GM15510 (cell line): ENCODE data around the gene ZNF599.
A peak's percentile ranks its signal among the peaks of the same experiment; 100 is the strongest.

Experiments used
- POLR2A ChIP-seq: IDR thresholded peaks from 3 replicates; pipeline ENCODE4 v1.6.1; 2011; ENCODE audit warnings: borderline replicate concordance; ENCODE audit not compliant: insufficient read length; ENCODE audit errors: extremely low read depth

ZNF599 gene

DNA sequence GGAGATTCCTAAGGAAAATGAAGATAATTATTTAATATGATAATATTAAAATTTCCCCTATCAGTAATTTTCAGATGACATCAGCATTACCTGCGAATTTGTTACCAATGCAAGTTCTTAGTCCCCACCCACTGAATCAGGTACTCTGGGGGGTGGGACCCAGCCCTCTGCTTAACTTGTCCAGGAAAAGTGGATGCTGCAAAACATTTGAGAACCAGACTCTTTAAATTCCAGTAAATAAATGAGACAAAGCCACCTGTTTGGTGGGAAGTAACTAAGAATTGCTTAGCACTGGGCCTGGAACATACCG is 495 bp upstream of the ZNF599 start:
- TF ChIP-seq POLR2A, result no peak

DNA sequence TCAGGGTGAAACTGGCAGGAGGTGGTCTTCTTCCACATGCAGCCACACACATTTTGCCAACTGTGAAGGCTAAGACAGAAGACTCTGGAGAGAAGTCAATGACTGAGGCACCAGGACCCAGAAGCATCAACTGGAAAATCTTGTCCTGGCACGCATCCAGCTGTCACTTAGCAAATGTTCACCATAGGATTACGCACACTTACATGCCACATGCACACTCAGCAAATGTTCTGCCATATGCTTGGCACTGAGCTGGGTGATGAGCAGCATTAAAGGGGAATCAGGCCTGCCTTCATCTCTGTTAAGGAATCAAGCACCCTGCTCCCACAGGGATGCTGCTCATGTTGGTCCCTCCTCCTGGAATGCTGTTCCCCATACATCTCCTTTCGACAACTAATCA is 5.1 kb downstream of the ZNF599 start:
- no peak for TF ChIP-seq POLR2A

DNA sequence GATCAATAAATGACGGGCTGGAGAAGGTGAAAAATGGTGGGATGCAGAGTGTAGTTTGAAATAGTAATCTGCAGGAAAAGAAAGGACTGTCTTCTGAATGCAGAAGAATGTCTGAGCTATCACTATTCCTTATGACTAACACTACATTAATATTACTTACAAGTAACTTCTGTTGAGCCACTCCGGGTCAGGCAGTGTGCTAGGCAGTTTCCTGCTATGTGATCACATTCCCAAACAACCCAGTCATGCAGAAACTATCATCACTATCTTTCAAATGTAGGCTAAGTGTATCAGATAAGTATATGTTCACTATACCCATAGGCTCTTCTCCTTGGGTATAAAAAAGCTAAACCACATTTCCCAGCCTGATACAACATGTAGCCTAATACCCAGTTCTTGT is 6.6 kb downstream of the ZNF599 start:
- TF ChIP-seq POLR2A, result no peak

DNA sequence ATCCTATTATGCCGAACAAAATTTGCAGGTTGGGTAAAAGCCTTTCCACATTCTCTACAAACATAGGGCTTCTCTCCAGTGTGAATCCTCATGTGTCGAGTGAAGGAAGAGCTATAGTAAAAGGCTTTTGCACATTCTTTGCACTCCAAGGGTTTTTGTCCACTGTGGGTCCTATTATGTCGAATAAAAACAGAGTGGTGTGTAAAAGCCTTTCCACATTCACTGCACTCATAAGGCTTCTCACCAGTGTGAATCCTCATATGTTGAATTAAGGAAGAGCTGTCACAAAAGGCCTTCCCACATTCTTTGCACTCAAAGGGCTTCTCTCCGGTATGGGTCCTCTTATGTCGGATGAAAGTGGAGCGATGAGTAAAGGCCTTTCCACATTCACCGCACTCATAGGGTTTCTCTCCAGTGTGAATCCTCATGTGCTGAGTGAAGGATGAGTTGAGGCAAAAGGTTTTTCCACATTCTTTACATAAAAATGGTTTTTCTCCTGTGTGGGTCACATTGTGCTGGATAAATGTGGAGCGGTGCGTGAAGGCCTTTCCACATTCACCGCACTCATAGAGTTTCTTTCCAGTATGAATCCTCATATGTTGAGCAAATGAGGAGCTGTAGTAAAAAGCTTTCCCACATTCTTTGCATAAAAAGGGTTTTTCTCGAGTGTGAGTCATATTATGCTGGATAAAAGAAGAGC is 13.6 kb downstream of the ZNF599 start:
- TF ChIP-seq POLR2A, result no peak

DNA sequence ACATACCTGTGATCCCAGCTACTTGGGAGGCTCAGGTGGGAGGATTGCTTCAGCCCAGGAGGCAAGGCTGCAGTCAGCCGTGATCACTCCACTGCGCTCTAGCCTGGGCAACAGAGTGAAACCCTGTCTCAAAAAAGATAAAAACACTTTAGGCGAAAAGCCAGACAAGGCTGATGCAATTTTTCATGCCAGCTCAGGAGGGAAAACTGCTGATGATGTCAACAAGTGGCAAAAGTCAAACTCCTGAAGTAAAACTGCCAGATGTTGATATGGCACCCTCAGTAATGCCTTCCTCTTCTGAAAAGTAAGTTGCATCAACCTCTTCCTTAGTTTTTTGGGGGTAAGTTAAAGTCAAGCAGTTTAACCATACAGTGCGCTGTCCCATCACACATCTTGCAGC is 15.6 kb downstream of the ZNF599 start:
- TF ChIP-seq POLR2A, result no peak

DNA sequence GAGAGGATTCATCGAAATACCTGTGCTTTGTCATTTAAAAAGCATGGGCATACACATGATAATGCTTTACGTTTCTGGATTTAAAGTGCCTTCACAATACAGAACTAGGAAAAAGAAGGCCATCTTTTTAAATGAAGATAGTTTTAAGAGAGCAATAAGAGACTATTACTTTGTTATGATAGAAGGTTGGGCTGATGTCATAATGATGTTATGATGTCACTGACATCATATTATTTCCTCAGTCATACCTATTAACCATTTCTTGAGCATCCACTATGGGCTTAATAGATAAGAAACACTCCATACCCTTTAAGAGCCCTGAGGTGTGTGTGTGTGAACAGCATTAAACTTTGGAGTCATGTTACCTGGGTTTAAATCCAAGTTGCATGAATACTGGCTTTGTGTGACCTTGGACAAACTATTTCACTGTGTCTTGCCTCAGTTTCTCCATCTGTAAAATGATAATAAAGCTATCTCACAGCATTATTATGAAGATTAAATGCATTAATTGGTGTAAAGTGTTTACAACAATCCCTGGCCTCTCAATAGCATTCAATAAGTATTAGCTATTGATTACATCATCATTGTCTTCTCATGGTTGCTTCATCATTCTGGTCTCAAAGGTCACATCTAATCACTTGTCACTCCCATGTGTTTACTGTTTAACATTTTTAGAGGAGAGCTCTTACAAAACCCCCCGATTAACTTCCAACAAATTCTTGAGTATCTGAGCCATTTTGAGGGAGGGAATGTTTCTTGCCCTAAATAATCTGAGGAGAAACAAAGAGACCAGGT is 27.9 kb downstream of the ZNF599 start:
- no peak for TF ChIP-seq POLR2A

DNA sequence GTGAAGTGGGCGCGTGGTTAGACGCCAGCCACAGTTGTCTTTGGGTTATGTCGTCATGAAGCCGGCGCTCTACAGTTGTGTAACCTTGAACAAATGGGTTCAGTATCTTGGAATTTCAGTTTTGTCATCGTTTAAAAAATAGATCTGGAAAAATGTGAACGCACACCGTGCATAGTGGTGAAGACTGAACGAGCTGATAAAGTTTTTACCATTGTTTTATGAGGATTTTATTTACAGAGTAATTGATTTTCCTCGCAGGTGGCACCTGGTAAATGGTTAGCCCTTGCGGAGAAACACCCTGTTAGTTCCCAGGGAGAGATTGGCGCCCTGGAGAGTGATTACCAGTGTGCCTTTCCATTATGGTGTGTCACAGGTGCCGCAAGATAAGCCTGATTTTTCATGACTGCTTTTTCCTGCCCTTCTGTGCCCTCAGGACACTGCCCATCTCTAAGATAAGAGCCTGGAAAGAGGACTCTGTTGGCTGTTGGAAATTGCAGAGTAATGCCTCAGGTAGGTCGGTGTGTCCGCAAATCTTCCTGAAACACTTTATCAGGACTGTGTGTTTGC is 38.4 kb downstream of the ZNF599 start:
- TF ChIP-seq POLR2A, result no peak

DNA sequence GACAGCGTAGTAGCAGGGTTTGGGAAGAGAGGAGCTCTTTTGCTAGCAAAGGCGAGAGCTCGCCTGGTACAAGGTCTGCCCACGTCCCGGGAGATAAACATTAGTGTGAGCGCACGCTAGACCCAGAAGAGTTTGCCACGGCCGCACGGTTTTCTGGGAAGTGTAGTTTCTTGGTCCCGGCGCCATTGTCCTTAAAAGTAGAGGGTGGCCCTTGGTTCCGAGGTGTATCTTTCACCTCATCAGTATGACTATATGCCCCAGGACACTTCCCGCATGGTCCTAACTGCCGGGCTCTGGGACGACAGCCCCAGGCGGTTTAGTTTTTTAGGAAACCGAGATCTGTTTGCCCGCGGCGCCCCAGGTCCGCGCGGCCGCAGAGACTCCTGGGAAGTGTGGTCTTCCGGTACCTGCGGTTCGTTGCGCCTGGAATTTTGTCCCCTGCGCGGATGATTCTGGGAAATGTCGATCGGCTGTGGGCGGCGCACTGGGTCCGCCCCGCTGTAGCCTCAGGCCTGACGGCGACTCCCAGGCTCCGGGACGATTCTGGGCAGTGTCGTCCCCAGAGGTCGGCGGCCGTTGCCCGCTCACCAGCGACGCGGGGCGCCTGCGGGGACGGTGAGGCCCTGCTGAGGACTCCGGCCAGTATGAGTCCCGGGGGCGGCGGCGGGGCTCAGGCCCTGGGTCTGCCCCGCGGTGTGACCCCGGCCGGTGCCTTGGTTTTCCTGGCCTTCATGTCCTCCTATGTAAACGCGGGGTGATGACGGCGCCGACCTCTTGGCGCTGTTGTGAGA is 39.1 kb downstream of the ZNF599 start, which contains the start of gene ZNF181:
ZNF181 (plus strand) TSS at position 498 of the 791 bp plus-strand sequence. CDS start 795 bp downstream, outside the sequence.
- peak; percentile 64 for TF ChIP-seq POLR2A

DNA sequence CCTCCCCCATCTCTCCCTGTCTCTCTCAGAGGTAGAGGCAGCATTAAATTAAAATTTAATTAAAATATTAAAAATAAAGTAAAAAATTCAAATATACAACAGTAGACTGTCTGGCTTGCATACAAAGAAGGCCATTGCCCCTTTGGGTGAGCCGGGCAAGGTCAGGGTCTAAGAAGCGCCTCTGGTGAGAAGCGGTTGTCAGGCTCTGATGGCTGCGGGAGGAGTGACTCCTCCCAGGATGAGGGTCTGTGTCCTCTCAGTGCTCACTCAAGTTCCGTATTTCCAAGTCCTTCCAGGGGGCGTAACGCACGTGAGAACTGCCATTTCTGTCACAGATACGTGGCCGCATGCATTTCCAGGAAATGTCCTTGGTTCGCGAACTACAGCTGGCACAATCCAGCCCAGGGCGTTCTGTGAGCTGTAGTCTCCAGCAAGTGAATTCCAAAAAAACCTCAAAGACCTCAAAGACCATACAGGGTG is 39.7 kb downstream of the ZNF599 start:
- no peak for TF ChIP-seq POLR2A

DNA sequence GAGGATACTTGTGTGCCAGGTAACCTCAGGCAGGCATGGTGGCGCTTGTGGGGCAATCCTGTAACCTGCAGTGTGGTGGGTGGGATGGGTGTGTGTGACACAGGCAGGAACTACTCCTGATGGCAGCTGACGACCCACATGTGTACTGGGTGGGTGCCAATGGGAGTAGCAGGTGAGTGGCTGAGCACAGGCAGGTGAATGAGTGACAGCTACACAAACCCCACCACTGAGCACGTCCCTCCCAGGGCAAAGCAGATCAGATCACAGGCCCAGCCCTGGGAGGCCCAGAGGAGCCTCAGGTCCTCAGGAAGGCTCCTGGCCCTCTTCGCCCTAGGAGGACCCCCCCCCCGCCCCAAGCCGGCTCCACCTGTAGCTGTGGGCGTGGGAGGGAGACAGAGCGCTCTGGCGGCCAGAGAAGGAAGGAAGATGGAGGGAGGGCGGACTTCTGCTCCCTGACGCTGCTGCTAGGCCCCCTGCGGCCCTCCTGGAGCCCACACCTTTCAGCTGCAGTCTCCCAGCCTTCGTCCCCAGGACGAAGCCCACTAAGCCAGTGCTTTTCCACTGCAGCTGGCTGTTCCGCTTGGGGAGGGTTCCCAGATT is 40.3 kb downstream of the ZNF599 start:
- no peak for TF ChIP-seq POLR2A

DNA sequence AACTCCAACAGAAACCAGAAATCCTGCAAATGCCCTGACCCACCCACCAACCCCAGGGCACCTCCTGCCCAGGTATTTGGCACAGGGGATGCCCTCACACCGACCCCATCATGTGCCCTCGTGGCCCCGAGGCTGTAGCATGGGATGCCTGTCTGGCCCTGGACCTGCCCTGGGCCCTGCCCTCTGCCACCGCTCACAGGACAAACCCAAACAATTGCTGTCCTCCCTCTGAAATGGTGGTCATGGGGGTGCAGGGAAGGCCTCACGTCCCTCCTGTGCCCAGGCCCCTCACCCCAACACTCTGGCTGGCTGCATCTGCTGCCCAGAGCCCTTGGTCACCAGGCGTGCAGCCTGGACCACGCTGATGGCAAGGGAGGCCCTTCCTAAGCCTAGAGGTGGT is 41.1 kb downstream of the ZNF599 start:
- no peak for TF ChIP-seq POLR2A

DNA sequence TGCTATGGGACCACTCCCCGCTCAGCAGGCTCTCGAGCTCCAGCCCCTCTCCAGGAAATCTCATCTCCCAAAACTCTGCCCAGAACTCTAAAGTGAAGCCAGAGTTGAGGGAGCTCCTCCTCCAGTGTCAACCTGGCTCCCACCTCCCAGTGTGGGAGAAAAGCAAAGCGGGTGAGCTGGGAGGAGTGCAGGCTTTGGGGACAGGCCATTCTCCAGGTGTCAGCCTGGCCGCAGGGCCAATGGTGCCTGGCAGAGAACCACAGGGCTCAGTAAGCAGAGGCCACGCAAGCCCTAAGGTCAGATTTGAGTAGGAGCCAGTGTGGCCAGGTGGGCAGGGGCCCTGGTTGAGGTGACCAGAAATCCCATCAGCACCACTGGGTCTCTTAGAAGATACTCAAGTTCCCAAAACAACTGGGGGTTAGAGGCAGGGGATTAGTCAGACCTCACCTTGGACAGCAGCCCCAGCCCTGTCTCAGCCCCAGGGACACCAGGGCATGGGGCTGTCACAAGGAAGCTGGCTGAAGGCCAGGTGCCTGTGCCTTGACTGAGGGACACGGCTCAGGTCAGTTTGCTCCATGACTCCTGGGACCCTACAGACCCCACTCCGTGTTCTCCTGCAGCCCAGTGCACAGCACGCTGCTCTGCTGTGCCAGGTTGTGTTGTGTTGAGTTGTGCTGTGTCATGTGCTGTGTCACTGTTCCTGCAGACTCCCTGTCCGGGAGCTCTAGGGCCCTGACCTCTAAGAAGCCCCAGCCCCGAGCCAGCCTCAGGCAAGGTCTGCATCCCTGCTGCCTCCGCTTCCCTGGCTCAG is 41.8 kb downstream of the ZNF599 start:
- no peak for TF ChIP-seq POLR2A

DNA sequence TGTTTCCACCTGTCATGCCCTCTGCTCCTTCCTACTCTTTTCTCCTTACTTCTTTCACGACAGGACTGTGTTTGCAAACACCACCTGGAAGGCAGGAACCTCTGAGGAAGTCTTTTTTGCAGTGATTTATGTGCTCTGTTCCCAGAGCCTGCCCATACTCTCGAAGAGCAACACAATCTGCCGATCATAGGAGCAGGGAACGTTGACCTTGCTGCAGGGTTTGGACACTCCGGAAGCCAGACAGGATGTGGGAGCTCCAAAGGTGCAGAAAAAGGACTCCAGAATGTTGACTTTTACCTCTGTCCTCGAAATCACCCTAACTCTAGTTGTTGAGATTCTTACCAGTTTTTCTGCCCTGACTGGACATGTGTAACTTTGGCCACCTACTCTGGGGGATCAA is 47.6 kb downstream of the ZNF599 start:
- TF ChIP-seq POLR2A, result no peak

DNA sequence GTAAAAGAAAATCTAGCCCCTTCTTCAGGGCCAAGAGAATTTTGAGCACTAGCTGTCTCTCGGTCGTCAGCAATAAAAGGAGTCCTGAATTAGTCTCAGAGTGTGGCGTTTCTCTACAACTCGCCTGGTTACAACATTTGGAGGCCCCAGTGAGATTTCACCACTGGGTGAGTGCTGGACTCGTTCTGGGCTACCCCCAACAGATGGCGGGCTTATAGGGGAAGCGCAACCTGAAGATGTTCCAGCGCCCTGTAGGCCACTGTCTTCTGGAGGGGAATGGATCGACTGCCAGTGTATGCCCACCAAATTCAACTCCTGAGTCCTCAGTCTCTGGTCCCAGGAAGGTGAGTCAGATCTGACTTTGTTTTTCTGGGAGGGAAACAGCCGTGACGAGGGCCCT is 50.7 kb downstream of the ZNF599 start:
- TF ChIP-seq POLR2A, result no peak
